H1 (cell line): ENCODE results near the gene IQCH. TPM values are rescaled to one million over a fixed set of nuclear protein-coding genes. Genes with fewer than 3 reads are reported as not detected.

ENCODE experiments used
- SP4 ChIP-seq: IDR thresholded peaks from 2 replicates; pipeline ENCODE4 v1.6.1; 2012; ENCODE audit warnings: low read length, inconsistent platforms
- polyA plus RNA-seq, 7 experiments: library from polyadenylated mRNA; depleted of rRNA in 3 of 7; stranded (reverse) in 5 of 7; unstranded in 2 of 7; fragments of >200 nt in 5 of 7; fragments of 200-250 nt in 2 of 7; gene quantifications; 1 replicate in 5 of 7; 2 replicates in 1 of 7; 4 replicates in 1 of 7; pipeline versions ENCODE4 v1.2.1 to v1.2.3, GENCODE V29; 2011 to 2013; ENCODE audit warnings: missing spikeins in 2 of 7, mixed read lengths in 2 of 7
- total RNA-seq: library from RNA; stranded (reverse); fragmentation: NEBNext Ultra II Directional; extraction: Animal tissue kit (Norgen Biotek cat#: 25700); gene quantifications from 2 replicates; pipeline ENCODE4 v1.2.1, GENCODE V29; 2021
- TF ChIP-seq, protein P1 (sequence below): IDR thresholded peaks from 2 replicates; pipeline ENCODE4 v1.6.1; 2011; ENCODE audit warnings: low read depth, mild to moderate bottlenecking, low read length; ENCODE audit not compliant: insufficient read depth

The IQCH gene
- total and polyA plus RNA-seq, 2 of the 8 experiments (the other 6 are each of a cell fraction or from before 2014, with no cell fraction given): 0.60 to 1.9 TPM

DNA sequence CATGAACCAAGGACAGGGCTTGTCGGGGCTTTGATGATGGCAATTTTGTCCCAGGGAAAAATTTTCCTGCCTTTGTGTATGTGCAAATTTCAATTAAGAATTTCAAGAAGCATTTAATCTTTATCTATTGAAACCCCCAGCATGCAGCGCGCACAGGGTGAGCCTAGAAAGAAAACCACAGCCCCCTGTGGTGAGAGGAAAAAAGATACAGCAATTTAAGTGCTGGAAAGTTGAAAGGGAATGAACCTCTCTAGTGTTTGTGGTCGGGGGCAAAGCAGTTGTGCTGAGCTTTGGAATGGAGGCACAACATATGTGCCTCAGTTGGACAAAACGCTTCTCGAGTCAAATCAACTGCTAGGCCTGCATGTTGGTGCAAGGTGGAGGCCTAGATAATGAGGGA lies 154.6 kb downstream of the IQCH start (continued):
- TF ChIP-seq SP4: no peak
- TF ChIP-seq, protein P1, sequence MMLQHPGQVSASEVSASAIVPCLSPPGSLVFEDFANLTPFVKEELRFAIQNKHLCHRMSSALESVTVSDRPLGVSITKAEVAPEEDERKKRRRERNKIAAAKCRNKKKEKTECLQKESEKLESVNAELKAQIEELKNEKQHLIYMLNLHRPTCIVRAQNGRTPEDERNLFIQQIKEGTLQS: no peak
